A673 (cell line): Measurements from ENCODE around the gene ADGRG3.

ENCODE experiments used
- EZH2 ChIP-seq: fragments of 200-600 bp; sonication (generic); IDR thresholded peaks from 2 replicates; pipeline ENCODE4 v1.6.1; 2017; ENCODE audit warnings: borderline replicate concordance, low read depth, mild to moderate bottlenecking, mixed read lengths, antibody characterized with exemption, low read length; ENCODE audit not compliant: poor library complexity, severe bottlenecking
- TF ChIP-seq, protein P1 (sequence below): fragments of 300-800, 200-600 bp; sonication (generic); conservative IDR thresholded peaks from 2 replicates; pipeline ENCODE4 v1.5.1; 2017; ENCODE audit warnings: low read depth, mild to moderate bottlenecking, antibody characterized with exemption, low read length, moderate library complexity, mixed read lengths

DNA sequence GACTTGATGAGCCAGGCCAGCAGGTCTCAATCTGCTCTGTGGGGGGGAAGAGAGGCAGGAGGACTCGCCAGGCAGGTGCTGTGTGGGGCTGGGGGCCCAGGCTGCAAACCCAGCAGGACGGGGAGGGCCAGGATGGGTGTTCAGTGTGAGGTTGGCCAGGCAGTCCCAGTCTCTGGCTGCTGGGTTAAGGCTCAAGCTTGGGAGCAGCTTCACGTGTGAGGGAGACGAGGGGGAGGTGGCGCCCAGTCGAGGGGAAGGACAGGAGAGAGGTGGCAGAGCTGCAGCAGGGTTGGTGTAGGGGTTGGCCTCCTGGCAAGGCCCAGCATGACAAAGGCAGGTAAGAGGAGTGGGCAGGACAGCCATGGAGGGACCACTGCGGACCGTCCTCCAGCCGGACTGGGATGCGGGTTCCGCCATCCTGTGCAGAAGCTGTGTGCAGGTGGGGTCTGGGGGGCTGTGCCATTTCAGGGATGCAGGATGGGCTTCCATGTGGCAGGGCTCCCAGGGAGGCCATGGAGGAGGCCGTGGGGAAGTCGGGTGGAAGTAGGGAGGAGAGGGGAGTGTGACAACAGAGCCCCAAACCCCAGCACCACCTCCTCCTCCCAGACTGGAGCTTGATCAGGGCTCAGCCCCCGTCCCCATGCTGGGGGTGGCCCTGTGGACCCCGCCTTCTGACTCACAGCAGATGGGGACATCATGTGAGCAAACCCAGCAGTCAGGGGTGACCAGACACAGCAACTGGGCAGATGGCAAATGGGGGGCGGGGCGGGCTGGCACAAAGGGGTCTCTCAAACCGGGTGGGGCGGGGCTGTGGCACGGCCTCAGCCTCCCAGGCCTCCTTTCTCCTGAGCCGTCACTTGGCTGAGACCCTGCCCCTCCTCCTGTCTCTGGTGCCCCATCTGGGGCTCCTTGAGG, 36.9 kb upstream of the ADGRG3 start:
- no peak for TF ChIP-seq EZH2
- TF ChIP-seq, protein P1, sequence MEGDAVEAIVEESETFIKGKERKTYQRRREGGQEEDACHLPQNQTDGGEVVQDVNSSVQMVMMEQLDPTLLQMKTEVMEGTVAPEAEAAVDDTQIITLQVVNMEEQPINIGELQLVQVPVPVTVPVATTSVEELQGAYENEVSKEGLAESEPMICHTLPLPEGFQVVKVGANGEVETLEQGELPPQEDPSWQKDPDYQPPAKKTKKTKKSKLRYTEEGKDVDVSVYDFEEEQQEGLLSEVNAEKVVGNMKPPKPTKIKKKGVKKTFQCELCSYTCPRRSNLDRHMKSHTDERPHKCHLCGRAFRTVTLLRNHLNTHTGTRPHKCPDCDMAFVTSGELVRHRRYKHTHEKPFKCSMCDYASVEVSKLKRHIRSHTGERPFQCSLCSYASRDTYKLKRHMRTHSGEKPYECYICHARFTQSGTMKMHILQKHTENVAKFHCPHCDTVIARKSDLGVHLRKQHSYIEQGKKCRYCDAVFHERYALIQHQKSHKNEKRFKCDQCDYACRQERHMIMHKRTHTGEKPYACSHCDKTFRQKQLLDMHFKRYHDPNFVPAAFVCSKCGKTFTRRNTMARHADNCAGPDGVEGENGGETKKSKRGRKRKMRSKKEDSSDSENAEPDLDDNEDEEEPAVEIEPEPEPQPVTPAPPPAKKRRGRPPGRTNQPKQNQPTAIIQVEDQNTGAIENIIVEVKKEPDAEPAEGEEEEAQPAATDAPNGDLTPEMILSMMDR = no peak
